ENCODE data around the gene TCF7L2. TPM values are rescaled to one million over a fixed set of nuclear protein-coding genes. Genes with fewer than 3 reads are reported as not detected.

The TCF7L2 gene
- total RNA-seq, 2 experiments from 2014 or later: 0.45 to 1.4 TPM

DNA sequence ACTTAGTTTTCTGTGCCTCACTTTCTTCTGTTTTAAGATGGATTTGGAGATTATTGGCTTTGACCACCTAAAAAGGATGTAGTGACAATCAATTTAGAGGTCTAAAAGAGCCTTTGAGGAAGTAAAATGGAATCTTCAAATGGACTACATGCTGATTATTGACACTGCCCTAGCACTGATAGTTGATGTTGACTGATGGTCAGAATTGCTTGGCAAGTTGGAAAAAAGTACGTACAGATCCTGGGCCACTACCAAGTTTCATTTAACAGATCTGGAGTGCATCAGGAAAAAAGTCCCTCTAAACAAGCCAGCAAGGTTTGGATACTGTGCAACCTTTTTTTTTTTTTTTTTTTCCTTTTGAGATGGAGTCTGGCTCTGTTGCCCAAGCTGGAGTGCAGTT, 81.1 kb downstream of the TCF7L2 start:
- CTCF ChIA-PET: no interaction called here

DNA sequence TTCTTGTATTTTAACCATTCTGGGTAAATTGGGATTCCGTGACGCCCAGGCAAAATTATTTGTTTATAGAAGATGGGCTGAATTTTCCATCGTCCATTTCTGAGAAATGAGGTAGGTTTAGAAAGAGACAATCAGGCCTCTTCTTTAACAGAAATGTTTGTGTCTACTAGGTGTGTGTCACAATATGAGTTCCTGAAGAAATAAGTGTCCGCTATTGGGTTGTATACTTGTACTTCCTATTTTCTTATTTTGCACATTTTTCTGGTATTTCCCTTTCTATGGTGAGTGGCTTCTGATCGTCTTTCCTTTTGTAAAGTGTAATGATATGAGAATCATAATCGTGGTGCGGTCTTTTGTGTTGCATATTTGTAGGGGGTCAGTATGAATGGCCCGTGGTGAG, 83.9 kb downstream of the TCF7L2 start:
- CTCF ChIA-PET: no interaction called here
- Mint-ChIP-seq H3K4me1 (no peaks in the 10 kb centered on the region), H3K27me3 (peaks cover 11% of the 10 kb centered on the region), H3K9me3 (ENCODE audit: low read depth) (no peaks in the 10 kb centered on the region), H3K4me3 (no peak overlapping the region), H3K27ac (no peak overlapping the region), H3K36me3 (no peaks in the 10 kb centered on the region)
- DNase-seq (no peak), ATAC-seq (no peak)

More for the DNA sequence above, 81.1 kb downstream of the TCF7L2 start:
- Mint-ChIP-seq H3K27ac (no peak overlapping the region), H3K36me3 (no peaks in the 10 kb centered on the region), H3K9me3 (ENCODE audit: low read depth) (no peaks in the 10 kb centered on the region), H3K4me1 (no peaks in the 10 kb centered on the region), H3K27me3 (peaks cover 31% of the 10 kb centered on the region), H3K4me3 (no peak overlapping the region)
- ATAC-seq (no peak), DNase-seq (no peak)

DNA sequence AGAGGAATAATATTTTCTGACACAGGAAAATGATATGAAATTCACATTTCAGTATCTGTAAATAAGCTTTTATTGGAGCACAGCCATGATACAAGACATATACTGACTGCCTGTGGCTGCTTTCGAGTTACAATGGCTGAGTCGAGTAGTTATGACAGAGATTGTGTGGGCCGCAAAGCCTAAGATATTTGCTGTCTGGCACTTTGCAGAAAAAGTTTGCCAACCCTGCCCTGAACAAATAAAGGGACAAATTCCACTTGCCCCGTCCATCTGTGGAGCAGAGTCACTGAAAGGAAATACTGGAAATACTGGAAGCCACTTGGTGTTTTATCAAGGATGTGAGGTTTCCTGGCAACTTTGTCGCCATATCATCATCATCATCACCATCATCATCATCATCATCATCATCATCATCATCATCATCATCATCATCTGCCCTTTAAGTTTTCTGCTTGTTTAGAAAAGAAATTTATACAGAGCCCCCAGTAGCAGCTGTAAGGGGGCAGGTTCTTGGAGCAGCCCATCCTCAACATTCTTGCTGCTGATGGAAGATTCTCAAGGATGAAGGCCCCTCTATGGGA, 85.8 kb downstream of the TCF7L2 start:
- DNase-seq: no peak
- Mint-ChIP-seq H3K27me3 (peaks cover 8% of the 10 kb centered on the region), H3K4me3 (no peak overlapping the region), H3K4me1 (no peaks in the 10 kb centered on the region), H3K36me3 (no peaks in the 10 kb centered on the region), H3K27ac (no peak overlapping the region), H3K9me3 (ENCODE audit: low read depth) (no peaks in the 10 kb centered on the region)
- ATAC-seq: no peak
- CTCF ChIA-PET: no interaction called here

- Mint-ChIP-seq H3K27ac (no peak overlapping the region), H3K9me3 (ENCODE audit: low read depth) (no peaks in the 10 kb centered on the region), H3K36me3 (no peaks in the 10 kb centered on the region), H3K4me1 (no peaks in the 10 kb centered on the region), H3K27me3 (peaks cover 8% of the 10 kb centered on the region), H3K4me3 (no peak overlapping the region)
- CTCF ChIA-PET: no interaction called here
- DNase-seq: no peak
- ATAC-seq: no peak
These were observed 86.6 kb downstream of the TCF7L2 start for GRCh38 chr10:113036619-113037018.

DNA sequence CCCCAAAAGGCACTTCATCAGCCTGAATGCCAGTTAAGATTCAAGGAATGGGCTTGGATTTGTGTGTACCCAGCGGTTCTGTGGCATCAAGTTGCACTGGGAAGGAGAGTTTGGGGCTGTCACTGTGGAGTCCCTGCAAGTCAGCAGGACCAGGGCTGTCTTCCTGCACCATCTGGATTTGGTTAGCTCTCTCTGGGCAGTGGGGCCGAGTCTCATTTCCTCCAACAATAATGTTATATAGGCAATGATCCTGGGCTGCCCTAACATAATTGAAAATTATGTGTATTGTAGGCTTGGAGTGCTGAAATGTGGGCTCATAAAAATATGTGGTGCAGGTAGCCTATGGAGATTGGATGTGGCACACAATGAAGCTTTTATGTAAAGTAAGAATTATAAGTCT, 87.2 kb downstream of the TCF7L2 start:
- Mint-ChIP-seq H3K4me1 (no peaks in the 10 kb centered on the region), H3K36me3 (no peaks in the 10 kb centered on the region), H3K27me3 (peaks cover 8% of the 10 kb centered on the region), H3K9me3 (ENCODE audit: low read depth) (no peaks in the 10 kb centered on the region), H3K4me3 (no peak overlapping the region), H3K27ac (no peak overlapping the region)
- DNase-seq (no peak), ATAC-seq (no peak)
- CTCF ChIA-PET: no interaction called here

DNA sequence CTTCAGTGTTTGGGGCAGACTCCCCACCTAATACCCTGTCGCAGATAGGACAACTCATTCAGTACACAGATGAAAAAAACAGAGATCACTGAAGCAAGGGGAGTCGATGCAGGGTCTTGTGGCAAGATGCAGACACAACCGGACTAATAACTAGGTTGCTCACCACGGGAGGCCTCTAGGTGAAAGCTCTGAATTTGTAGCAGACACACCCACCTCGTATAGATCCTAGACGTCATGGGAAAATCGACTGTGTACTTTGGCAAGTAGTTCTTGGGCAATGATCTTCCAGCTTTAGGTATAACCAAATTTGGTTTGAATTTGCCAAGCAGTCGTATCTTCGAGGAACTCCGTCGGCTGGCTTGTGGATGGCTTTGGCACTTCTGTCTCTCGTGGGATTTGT, 88.1 kb downstream of the TCF7L2 start:
- Mint-ChIP-seq H3K4me1 (no peaks in the 10 kb centered on the region), H3K36me3 (no peaks in the 10 kb centered on the region), H3K27me3 (peaks cover 8% of the 10 kb centered on the region), H3K9me3 (ENCODE audit: low read depth) (no peaks in the 10 kb centered on the region), H3K4me3 (no peak overlapping the region), H3K27ac (no peak overlapping the region)
- ATAC-seq (no peak), DNase-seq (no peak)
- CTCF ChIA-PET: no interaction called here

- H3K4me1 Mint-ChIP-seq: no peaks in the 10 kb centered on the region
- H3K27ac Mint-ChIP-seq: no peak overlapping the region
- DNase-seq (no peak), ATAC-seq (no peak)
- H3K9me3 Mint-ChIP-seq (ENCODE audit: low read depth): no peaks in the 10 kb centered on the region
- CTCF ChIA-PET: no interaction called here
- no peaks in the 10 kb centered on the region for H3K36me3 Mint-ChIP-seq
- H3K4me3 Mint-ChIP-seq: no peak overlapping the region
- H3K27me3 Mint-ChIP-seq: peaks cover 8% of the 10 kb centered on the region
These were observed 88.9 kb downstream of the TCF7L2 start for GRCh38 chr10:113038985-113039384.

- ATAC-seq (no peak), DNase-seq (no peak)
- CTCF ChIA-PET: interaction anchor here (0.6 kb wide), 1 partner anchor 1946 kb away, joined by 3 read pairs; no protein-coding TSS in a partner anchor
- Mint-ChIP-seq H3K9me3 (ENCODE audit: low read depth) (no peaks in the 10 kb centered on the region), H3K27ac (no peak overlapping the region), H3K27me3 (peaks cover 8% of the 10 kb centered on the region), H3K4me3 (no peak overlapping the region), H3K36me3 (no peaks in the 10 kb centered on the region), H3K4me1 (no peaks in the 10 kb centered on the region)
These were observed 91.3 kb downstream of the TCF7L2 start for GRCh38 chr10:113041324-113041723.

GRCh38 chr10:113041841-113042750, 92.0 kb downstream of the TCF7L2 start:
- Mint-ChIP-seq H3K9me3 (ENCODE audit: low read depth) (no peaks in the 10 kb centered on the region), H3K36me3 (no peaks in the 10 kb centered on the region), H3K27ac (no peak overlapping the region), H3K4me3 (no peak overlapping the region), H3K27me3 (peaks cover 8% of the 10 kb centered on the region), H3K4me1 (no peaks in the 10 kb centered on the region)
- DNase-seq (no peak), ATAC-seq (no peak)
- CTCF ChIA-PET: no interaction called here

DNA sequence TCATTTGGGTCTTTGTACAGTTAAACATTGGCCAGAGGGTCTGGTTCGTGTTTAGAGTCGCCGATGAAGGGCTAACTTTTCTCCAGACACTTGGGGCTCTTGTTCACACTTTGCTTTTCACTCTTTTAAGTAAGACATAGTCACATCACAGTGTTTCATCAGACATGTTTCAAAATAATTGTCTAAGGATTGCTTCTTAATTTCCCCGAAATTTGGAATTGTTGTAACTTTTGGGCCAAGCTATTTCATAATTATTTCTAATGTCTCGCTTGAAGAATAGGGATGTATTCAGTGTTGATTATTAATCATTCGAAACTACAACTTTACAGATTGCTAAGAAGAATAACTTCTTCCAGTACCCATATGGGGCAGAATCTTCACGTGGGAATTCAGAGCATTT, 92.8 kb downstream of the TCF7L2 start:
- H3K27ac Mint-ChIP-seq: no peak overlapping the region
- no peak overlapping the region for H3K4me3 Mint-ChIP-seq
- no peaks in the 10 kb centered on the region for H3K4me1 Mint-ChIP-seq
- no peaks in the 10 kb centered on the region for H3K36me3 Mint-ChIP-seq
- ATAC-seq (no peak), DNase-seq (no peak)
- CTCF ChIA-PET: no interaction called here
- peaks cover 6% of the 10 kb centered on the region for H3K27me3 Mint-ChIP-seq
- H3K9me3 Mint-ChIP-seq (ENCODE audit: low read depth): no peaks in the 10 kb centered on the region

DNA sequence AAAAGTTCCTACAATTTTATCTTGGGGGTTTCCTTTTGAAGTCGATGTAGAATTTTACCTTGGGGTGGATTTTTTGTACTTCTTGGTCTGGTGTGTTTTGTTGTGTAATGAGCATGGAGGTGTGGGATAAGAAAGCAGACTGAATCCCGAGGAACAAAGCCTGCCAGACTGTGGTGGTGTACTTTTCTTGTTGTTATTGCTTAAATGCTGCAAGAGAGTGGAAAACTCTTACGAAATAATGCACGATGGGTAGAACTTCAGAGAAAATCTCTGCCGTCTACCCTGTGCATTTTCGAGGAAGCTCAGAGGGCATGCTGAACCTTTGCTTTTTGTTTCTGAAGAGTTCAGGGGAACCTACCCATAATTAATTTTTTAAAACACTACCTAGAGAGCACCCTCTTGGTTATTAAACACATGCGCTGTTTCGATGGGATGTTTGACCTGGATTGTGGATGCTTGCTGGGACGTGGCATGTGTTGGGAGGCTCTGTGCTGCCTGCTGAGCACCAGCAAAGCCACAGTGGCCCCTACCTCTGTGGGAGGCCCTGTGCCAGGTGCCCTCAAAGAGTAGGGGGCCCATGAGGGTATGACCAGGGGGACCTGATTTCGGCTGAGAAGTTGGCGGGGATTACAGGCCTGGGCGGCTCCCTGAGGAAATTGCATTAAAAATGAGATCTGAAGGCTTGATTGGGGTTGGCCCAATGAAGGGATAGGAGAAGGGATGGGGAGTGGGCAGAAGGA, 94.1 kb downstream of the TCF7L2 start:
- Mint-ChIP-seq H3K4me3 (no peak overlapping the region), H3K4me1 (no peaks in the 10 kb centered on the region), H3K27ac (no peak overlapping the region), H3K9me3 (ENCODE audit: low read depth) (no peaks in the 10 kb centered on the region), H3K27me3 (peaks cover 6% of the 10 kb centered on the region), H3K36me3 (no peaks in the 10 kb centered on the region)
- CTCF ChIA-PET: no interaction called here
- no peak for ATAC-seq
- DNase-seq: no peak

DNA sequence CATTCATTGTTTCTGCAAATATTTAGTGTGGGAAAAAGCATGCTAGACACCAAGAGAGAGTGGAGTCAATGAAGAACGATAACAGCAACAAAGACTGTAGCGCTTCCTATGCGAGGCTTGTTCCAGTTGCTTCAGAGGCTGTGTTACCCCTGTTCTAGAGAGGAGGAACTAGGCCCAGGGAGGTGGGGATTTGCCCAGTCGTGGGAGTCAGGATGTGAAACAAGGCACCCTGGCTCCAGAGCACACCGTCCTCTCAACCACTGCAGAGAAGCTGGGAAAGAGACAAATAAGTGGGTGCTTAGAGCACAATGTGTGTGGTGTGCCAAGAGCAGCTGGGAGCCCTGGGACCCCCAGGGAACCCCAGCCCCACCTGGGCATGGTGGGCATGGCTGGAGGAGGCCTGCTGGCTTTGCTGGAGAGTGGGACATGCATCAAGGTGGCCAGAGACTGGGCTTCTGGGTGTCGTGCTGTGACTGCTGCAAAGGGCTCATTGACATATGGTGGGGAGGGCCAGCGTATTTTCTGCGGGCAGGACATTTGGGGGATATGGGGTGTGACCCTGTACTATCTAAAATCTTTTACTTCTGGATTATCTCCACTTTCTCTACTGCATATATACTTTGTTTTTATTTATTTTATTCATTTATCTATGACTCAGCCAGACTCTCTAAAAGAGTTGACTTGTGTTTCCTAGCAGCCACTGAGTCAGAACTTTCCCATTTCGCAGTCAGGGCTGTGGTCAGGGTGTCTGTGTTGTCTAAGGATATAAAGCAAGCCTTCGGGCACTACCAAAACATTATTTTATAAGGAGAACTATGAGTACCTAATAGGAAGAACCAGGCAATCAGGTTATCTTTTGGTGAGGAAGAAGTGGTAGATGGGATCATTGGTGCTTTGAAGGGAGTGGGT, 95.4 kb downstream of the TCF7L2 start:
- Mint-ChIP-seq H3K4me3 (no peak overlapping the region), H3K36me3 (no peaks in the 10 kb centered on the region), H3K9me3 (ENCODE audit: low read depth) (no peaks in the 10 kb centered on the region), H3K27me3 (no peaks in the 10 kb centered on the region), H3K4me1 (no peaks in the 10 kb centered on the region), H3K27ac (no peak overlapping the region)
- CTCF ChIA-PET: no interaction called here
- ATAC-seq (no peak), DNase-seq (no peak)

DNA sequence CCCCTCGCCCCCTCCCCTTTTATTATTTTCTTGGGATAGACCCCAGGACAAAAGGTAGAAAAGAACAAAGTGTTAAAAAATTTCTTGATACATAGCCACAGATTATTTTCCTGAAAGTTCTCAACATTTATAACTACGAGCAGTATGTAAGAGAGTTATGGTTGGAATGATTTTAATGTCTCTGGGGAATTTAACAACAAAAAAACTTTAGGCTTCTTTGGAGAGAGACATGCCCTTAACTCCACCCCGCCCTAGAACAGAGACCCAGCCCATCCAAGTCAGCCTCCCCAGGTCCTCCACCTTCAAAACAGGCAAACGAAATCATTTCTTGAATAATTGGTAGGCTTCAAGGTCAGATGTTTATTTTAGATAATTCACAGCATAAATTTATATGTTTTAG, 97.1 kb downstream of the TCF7L2 start:
- H3K27me3 Mint-ChIP-seq: peaks cover 5% of the 10 kb centered on the region
- H3K36me3 Mint-ChIP-seq: no peaks in the 10 kb centered on the region
- no peak overlapping the region for H3K4me3 Mint-ChIP-seq
- no peaks in the 10 kb centered on the region for H3K9me3 Mint-ChIP-seq (ENCODE audit: low read depth)
- DNase-seq (no peak), ATAC-seq (no peak)
- no peak overlapping the region for H3K27ac Mint-ChIP-seq
- CTCF ChIA-PET: no interaction called here
- H3K4me1 Mint-ChIP-seq: no peaks in the 10 kb centered on the region

All from activated CD8-positive, alpha-beta memory T cell treated with anti-CD3 and anti-CD28 coated beads, Interleukin-2, amount 10 ng/mL, durations not matched to agents 7 days and 5 days (primary cell).